SU-DHL-6 (cell line): Measurements from ENCODE around the gene UTP25.

ENCODE experiments used
- H2AFZ ChIP-seq: fragments of 200-600 bp; sonication (generic); 2 replicates; pipeline ENCODE4 v1.6.1; 2014; ENCODE audit warnings: low read depth, mild to moderate bottlenecking, moderate library complexity, mixed read lengths, antibody characterized with exemption, low read length; ENCODE audit not compliant: severe bottlenecking
- H3F3A ChIP-seq: fragments of 200-600 bp; shearing (Covaris generic); 2 replicates; pipeline ENCODE4 v1.6.0; 2016; ENCODE audit warnings: antibody characterized with exemption, mild to moderate bottlenecking; ENCODE audit not compliant: insufficient read depth
- H3K27ac ChIP-seq: fragments of 200-600 bp; sonication (generic); 2 replicates; pipeline ENCODE4 v1.5.1; 2016; ENCODE audit warnings: low read depth, mild to moderate bottlenecking, low read length, moderate library complexity, mixed read lengths
- H3K27me3 ChIP-seq: fragments of 200-600 bp; sonication (generic), shearing (Covaris generic); 2 replicates; pipeline ENCODE4 v1.6.0; 2014; ENCODE audit warnings: mild to moderate bottlenecking, low read length
- H3K36me3 ChIP-seq: fragments of 200-600 bp; sonication (generic); 2 replicates; pipeline ENCODE4 v1.6.1; 2014; ENCODE audit warnings: mild to moderate bottlenecking, low read length, mixed read lengths
- H3K4me2 ChIP-seq: fragments of 300-600, 200-600 bp; shearing (Covaris generic), sonication (generic); 2 replicates; pipeline ENCODE4 v1.6.0; 2014; ENCODE audit warnings: low read length, low read depth, mild to moderate bottlenecking; ENCODE audit not compliant: poor library complexity, severe bottlenecking
- H3K4me3 ChIP-seq: fragments of 200-600 bp; sonication (generic); 2 replicates; pipeline ENCODE4 v1.5.1; 2014; ENCODE audit warnings: antibody characterized with exemption, low read length, mild to moderate bottlenecking, mixed read lengths; ENCODE audit not compliant: insufficient read depth, poor library complexity, severe bottlenecking
- H3K79me2 ChIP-seq: fragments of 200-600 bp; sonication (generic); 2 replicates; pipeline ENCODE4 v1.6.1; 2014; ENCODE audit warnings: mild to moderate bottlenecking, low read length, moderate library complexity; ENCODE audit not compliant: insufficient read depth
- H3K9ac ChIP-seq: fragments of 200-600 bp; sonication (generic); 2 replicates; pipeline ENCODE4 v1.7.0; 2014; ENCODE audit warnings: mild to moderate bottlenecking, low read length
- H3K9me2 ChIP-seq: fragments of 200-600 bp; sonication (generic); replicated peaks from 2 replicates; pipeline ENCODE4 v1.6.1; 2014; ENCODE audit warnings: low read length; ENCODE audit not compliant: insufficient read depth
- H3K9me3 ChIP-seq: fragments of 200-600 bp; sonication (generic); 2 replicates; pipeline ENCODE4 v1.6.1; 2014; ENCODE audit warnings: low read length, mixed read lengths; ENCODE audit not compliant: insufficient read depth
- H4K20me1 ChIP-seq: fragments of 200-600 bp; sonication (generic); 2 replicates; pipeline ENCODE4 v1.6.1; 2014; ENCODE audit warnings: low read depth, mild to moderate bottlenecking, antibody characterized with exemption, low read length, moderate library complexity, mixed read lengths
- CTCF ChIP-seq: fragments of 200-600 bp; sonication (generic); IDR thresholded peaks from one replicate; pipeline ENCODE4 v1.5.1; 2017; ENCODE audit warnings: antibody characterized with exemption, mild to moderate bottlenecking, low read length, moderate library complexity; ENCODE audit not compliant: insufficient read depth, poor library complexity, severe bottlenecking
- EZH2phosphoT487 ChIP-seq: fragments of 200-600 bp; sonication (generic), shearing (Covaris generic); conservative IDR thresholded peaks from 2 replicates; pipeline ENCODE4 v1.6.1; 2018; ENCODE audit warnings: mild to moderate bottlenecking, antibody characterized with exemption, low read length, moderate library complexity, mixed read lengths

The UTP25 gene

DNA sequence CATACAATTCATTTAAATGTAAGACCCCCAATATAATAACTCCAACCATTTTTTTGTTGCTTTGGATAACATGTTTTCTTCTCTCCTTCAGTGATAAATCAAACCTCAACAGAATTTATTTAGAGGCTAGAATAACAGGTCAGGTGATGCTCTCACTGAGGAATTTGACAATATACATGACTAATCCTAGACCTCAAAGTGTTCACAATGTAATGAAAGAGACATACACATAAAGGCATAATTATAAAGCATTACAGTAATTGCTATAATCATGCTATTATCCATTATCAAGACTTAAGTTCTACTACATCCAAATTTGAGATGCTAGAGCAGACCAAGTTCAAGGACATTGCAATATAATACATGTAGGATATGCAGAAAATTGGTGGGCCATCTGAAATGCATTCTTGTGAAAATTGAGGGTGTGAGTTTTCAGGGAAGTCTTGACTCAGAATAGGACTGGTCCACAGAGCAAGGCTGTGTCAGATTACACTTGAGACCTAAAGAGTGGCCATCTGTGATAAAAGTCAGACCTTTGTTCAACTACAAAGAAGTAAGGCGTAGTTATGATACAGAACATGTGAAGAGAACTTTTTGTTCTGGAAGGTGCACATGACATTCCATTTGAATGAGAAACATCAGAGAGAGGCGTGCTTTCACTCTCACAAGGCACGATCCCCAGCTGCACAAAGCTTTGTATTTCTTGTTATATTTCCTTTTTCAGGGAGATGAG, 45.5 kb downstream of the UTP25 start:
- no peaks in the 10 kb centered on the region for H3K36me3 ChIP-seq
- H3K9me3 ChIP-seq: no peaks in the 10 kb centered on the region
- no peaks in the 10 kb centered on the region for H3K27me3 ChIP-seq
- H4K20me1 ChIP-seq: no peaks in the 10 kb centered on the region
- H3K4me3 ChIP-seq: no peak overlapping the region
- no peak overlapping the region for H3K4me2 ChIP-seq
- no peak overlapping the region for H2AFZ ChIP-seq
- no peaks in the 10 kb centered on the region for H3F3A ChIP-seq
- TF ChIP-seq EZH2phosphoT487: no peak
- no peak for TF ChIP-seq CTCF
- no peak overlapping the region for H3K9ac ChIP-seq
- H3K27ac ChIP-seq: no peak overlapping the region
- H3K79me2 ChIP-seq: no peaks in the 10 kb centered on the region
- no peaks in the 10 kb centered on the region for H3K9me2 ChIP-seq

DNA sequence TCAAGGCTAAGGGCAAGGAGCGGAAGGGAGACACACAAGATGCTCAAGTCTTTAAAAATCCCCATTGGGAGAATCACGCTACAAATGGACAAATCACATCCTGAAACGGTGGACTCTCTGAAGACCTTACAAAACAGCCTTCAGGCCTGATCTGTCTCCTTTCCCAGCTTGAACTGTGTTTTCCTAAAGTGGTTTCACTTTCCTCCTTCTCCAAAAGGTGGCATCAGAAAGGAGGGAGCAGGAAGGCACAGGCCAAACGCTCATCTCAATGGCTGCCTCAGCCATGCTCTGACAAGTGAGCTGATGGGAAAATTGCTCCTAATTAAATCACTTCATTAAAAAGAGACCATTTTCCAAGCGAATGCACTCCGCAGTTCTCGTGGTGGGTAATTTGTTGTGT, 47.7 kb downstream of the UTP25 start:
- no peaks in the 10 kb centered on the region for H3K9me3 ChIP-seq
- H3K4me3 ChIP-seq: no peak overlapping the region
- no peaks in the 10 kb centered on the region for H3K36me3 ChIP-seq
- TF ChIP-seq CTCF: no peak
- TF ChIP-seq EZH2phosphoT487: no peak
- no peaks in the 10 kb centered on the region for H3K79me2 ChIP-seq
- H3K9ac ChIP-seq: no peak overlapping the region
- no peaks in the 10 kb centered on the region for H3K9me2 ChIP-seq
- H3K4me2 ChIP-seq: no peak overlapping the region
- no peak overlapping the region for H2AFZ ChIP-seq
- H4K20me1 ChIP-seq: no peaks in the 10 kb centered on the region
- H3K27me3 ChIP-seq: no peaks in the 10 kb centered on the region
- H3F3A ChIP-seq: no peaks in the 10 kb centered on the region
- no peak overlapping the region for H3K27ac ChIP-seq

GRCh38 chr1:209876078-209876800, 48.5 kb downstream of the UTP25 start:
- H3K27me3 ChIP-seq: no peaks in the 10 kb centered on the region
- no peak overlapping the region for H2AFZ ChIP-seq
- H3K27ac ChIP-seq: no peak overlapping the region
- H3K36me3 ChIP-seq: no peaks in the 10 kb centered on the region
- H3K9me3 ChIP-seq: no peaks in the 10 kb centered on the region
- H3K79me2 ChIP-seq: no peaks in the 10 kb centered on the region
- TF ChIP-seq EZH2phosphoT487 (no peak), CTCF (no peak)
- H3K4me2 ChIP-seq: no peak overlapping the region
- H3K9me2 ChIP-seq: no peaks in the 10 kb centered on the region
- no peak overlapping the region for H3K9ac ChIP-seq
- H3K4me3 ChIP-seq: no peak overlapping the region
- H3F3A ChIP-seq: no peaks in the 10 kb centered on the region
- H4K20me1 ChIP-seq: no peaks in the 10 kb centered on the region
